HG03558 (cell line): ENCODE results near the gene BEND7.

Experiments used
- ATAC-seq: cut with Tn5 transposase; IDR thresholded peaks from one replicate; pipeline ENCODE4 v1.9.1; 2021; ENCODE audit warnings: moderate number of reproducible peaks; ENCODE audit not compliant: unreplicated experiment; ENCODE audit errors: extremely low read depth

Gene BEND7

DNA sequence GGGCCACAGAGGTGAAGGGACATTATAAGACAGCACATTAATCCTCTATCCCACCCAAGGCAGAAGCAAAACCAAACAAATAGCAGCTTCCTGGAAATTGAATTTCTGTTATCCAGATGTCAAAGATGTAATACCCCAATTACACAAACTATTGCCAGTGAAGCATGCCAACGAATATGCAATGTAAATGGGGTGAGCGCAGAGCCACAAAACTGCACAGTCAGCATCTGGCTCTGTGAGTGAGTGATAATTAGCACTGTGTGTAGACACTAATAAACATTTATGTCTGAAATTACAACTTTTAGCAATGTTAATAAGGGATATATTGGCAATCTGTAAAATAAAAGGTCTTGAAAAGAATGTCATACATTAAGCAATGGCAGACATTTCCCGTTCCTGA is 3.2 kb downstream of the BEND7 start:
- ATAC-seq = no peak

DNA sequence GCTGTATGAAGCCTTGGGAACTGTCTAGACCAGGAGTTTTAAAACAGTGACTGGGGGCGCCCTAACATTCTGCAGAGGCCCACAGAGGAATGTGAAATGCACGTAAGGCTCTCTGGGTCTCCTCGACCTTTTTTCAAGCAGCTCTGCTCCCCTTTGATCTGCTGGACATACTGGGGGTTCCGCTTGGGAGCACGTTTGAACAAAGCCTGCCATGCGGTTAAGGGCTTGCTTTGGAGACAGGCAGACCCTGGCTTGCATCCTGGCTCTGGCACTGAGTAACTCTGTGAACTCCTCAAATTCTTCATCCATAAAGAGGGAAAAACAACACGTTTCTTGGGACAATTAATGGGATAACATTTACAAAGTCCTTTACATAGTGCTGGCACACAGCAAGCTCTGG is 7.8 kb downstream of the BEND7 start:
- ATAC-seq = no peak

DNA sequence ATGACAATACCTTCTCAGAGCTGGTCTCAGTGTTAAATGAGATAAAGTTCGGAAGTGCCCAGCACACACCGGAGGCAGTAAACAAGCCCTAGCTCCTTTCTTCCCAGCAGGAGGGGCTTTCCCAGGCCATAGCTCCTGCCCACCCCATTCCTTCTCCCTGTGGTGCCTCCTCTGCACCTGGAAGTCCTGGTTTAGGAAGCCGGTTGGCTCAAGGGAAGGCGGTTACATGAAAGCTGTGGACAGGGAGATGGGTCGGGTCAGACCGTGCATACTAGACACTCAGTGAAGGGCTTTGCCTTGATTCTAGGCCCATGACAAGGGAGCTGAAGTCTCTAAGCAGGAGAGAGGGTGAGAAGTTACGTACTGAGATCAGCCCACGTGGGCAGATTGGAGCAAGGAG is 8.6 kb downstream of the BEND7 start:
- ATAC-seq = no peak

DNA sequence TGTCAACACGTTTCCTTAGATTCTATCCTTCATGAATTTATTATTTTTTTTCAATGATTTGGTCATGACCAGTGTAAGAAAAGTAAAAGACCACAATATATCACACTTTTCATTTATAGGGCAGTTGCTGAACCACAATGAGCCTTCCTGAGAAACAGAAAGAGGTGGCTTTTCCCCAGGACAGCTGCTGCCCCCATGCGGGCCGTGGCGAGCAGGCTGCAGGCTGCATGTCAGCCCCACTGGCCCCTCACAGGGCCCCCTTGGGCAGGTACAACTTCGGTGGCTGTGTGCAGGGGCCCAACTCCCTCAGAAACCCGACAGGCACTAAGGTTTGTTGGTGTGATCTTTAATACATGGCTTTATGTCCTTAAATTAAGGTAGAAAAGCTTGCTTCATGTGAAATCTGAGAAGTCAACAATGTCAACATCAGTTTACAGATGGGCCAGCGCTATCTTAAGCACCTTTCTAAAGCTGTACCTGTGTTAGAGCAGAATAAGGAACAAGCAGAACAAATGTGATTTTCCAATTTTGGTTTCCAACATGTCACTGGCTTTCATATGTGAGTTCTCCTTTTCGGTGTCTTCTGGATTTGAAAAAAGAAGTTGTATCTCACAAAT is 10.6 kb downstream of the BEND7 start:
- no peak for ATAC-seq

DNA sequence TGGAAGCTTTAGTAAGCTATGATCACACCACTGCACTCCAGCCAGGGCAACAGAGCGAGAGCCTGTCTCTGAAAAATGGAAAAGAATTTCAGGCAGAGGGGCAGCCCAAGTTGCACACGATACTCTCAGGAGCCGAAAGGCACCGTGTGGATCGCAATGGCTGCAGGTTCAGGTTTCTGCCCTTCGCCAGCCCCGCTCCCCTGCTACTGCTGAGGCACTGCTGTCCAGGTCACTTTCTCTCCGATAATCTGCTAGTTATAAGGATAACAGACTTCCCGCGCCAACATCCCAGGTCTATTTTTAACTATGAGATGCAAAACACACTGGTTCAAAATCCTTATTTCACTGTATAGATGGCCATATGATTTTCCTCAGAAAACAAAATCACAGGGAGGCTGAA is 11.1 kb downstream of the BEND7 start:
- no peak for ATAC-seq

DNA sequence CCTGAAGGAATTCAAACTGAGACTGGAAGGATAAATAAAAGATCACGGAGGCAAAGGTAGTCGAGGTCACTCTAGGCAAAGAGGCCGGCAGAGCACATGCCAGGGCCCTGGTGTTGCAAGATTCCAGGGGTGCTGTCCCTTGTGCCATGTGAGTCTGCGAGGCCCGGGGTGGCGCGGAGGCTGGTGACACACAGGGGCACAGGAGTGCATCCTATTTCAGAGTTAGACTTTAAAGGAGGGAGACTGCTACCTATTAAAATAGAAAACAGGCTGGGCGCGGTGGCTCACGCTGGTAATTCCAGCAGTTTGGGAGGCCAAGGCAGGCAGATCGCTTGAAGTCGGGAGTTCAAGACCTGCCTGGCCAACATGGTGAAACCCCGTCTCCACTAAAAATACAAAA is 12.6 kb downstream of the BEND7 start:
- ATAC-seq = no peak

DNA sequence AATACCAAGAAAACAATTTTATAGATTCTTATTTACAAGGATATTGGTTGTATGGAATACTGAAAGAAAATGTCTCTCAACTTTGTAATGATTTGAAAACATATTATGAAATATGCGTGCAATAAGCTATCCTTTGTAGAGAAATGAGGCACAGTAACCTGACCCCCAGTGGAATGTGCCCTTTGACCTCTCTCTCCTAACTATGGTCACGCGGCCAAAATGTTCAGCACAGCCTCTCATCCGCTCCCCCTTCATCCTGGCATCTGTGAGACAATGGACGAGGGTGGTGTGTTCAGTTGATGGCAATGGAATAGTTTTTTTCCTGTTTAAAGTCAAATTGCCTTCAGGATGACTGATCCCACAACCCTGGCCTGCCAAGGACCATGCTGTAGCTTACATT is 13.3 kb downstream of the BEND7 start:
- no peak for ATAC-seq

DNA sequence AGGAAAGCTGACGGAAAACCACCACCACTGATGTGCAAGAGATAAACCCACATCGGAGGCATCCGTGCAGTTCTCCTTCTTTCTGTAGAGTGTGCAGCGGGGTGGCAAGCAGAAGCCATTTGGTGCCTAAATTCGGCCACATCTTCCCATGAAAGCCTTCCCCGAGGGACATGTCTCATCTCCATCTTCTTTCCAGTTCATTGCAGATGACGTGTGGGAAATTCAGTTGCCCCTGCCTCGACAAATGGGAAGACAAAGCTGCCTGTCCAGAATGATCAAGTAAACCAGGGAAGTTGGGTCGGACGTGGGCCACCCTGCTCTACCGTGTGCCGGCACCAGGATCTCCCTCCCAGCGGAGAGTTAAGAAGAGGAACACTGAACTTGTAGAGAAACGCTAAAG is 14.5 kb downstream of the BEND7 start:
- no peak for ATAC-seq

DNA sequence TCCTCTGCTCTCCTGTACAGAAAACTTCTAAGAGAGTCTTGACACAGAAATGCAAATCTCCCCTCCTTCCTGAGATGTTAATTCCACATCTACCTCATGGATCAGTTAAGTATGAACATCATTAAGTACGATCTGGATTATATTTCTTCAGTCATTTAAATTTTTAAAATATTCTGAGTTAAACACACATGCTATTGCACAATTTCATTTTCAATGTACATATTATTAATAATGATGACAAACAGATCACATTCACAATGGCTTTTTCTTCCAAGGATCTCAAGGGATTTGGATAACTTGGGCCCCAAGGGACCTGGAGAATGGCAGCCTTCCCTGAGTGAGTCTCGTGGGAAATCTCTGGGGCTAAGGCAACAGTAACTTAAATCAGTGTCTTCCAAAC is 16.2 kb downstream of the BEND7 start:
- ATAC-seq = no peak

DNA sequence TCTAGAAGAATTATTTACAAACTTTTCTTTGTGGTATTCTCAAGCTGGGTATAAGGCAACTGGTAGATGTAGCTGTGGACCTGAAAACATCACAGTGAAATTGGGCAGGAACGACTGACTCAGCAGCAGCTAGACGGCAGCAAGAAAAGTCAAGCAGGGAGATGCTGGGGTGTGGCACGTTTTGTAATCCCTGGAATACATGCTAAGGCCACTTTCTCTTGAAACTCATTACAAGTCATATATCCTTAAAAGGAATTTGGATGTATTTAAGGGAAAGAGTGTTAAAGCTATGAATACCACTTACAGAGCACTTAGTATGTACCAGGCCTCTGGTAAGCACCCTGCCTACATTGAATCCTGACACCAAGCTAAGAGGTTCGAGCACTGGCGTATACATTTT is 17.4 kb downstream of the BEND7 start:
- no peak for ATAC-seq

DNA sequence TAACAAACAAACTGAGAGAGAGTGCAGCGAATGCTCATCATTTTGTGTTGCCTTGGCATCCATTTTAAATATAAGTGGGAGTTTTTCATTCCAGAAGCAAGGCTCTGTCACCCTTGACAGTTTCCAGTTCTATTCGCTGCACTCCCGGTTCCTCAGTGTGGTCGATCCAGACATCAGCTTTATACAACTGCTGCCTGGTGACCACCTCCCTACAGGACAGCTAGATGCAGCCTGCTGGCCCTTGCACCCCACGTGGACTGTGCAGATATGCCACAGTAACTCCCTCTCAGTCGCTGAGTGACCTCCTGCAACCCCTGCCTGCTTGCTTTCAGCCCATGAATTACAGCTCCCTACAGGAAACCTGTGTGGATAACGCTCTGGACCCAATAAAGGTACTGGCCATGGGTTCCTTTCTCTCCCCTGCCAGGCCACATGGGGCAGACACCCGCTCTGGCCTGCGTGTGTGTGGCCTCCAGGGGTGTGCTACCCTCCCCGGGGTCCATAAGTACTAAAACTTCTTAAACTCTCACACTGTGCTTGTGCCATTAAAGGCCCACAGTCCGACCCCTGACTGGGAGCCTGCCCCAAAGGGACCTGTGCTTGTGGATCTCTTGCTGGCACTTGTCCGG is 23.6 kb downstream of the BEND7 start:
- ATAC-seq = no peak

DNA sequence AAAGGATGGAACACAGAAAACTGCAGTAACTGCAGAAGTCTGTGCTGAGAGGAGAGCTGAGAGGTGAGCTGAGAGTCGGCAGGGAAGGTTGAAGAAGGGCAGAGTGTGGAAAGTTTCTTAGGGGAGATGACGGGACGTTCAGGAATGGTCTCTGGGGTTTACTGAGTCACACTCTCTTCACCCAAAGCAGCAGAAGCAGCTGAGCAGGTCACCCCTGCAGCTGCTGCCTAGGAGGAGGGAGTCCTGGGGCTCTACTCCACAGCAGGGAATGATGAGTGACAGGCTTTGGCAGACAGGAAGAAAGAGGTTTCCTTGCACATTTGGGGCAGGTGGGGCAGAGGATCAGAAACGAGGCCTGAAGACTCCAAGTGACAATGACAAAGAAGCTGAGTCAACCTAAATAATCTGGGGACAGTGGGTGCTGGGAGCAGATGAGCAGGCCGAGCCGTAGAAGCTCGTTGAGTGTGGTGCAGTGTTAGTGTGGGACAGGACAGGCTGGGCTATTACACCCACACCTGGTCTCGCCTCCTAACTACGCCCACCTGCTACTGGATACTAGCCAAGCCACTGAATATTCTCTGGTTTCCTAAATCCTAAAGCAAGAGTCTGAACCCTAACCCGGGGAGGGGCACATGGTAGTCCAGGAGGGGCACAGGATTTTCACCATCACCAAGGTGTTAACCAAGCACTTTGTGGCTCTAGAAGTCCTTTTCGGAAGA is 24.9 kb downstream of the BEND7 start:
- no peak for ATAC-seq

DNA sequence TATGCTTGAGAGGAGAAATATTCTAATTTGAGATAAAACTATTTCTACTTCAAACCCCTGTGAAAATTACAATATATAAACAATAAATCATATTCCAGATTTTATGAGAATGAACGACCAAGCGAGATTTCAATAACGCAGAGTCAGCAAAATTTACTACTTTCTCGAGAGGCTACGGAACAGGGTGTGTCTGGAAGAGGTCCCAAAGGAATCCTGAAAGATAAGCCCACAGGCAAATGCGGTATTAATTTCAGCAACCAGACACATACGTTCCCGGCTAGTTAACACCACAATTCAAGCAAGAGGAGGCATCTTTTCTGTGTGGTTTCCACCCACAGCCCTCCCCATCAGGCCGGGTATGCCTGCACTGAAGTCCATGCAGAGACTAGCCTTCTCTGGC is 26.4 kb downstream of the BEND7 start:
- no peak for ATAC-seq

DNA sequence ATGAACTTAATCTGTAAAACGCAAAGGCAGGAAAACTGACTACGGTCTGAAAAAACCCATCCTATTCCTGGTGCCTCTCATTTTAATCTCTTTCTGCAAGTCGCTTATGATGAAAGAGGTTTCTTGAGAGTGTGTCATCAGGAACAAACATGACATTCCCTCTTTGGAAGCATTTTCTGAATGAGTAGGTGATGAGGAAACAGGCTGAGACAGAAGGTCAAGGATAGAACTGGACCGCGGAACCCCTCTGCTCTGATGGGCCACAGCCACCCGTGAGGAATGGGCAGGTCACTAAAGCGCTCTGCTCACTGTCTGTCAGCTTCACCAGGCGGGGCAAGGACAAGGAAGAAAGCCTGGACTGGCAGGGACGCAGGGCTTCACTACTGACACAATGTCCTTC is 28.6 kb downstream of the BEND7 start:
- no peak for ATAC-seq

DNA sequence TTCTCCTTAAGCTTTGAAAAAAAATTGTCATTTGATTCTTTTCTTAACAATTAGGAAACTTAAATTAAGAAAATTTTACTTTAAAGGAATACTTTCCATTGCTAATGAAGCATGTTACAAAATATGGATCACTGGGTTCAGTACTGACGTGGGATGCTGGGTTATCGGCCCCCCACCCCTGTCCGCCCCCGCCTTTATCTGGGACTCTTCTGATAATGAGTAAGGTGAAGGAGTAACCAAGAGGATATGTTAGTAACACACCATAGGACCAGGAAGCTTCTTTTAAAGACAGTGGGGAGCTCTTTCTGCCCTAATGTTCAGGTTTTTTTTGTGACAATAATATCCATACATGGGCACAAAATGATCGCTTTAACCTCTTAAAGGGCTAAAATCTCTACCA is 29.7 kb downstream of the BEND7 start:
- no peak for ATAC-seq

DNA sequence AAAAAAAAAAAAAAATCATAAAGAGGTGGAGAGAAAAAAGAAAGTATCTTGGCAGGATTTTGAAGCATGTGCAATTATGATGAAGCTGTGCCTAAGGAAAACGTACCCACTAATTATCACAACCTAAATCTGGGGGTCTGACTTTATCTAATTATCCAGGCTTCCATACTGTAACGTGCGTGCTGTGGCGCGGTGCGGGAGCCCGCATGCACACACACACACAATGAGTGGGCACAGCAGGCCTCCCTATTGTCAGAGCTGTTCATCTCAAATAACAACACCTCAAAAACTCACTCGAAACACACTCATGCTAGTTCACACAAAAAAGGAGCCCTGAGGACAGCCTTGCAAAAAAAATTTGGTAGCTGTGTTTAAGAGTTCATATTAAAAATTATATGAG is 31.9 kb downstream of the BEND7 start:
- ATAC-seq = no peak

DNA sequence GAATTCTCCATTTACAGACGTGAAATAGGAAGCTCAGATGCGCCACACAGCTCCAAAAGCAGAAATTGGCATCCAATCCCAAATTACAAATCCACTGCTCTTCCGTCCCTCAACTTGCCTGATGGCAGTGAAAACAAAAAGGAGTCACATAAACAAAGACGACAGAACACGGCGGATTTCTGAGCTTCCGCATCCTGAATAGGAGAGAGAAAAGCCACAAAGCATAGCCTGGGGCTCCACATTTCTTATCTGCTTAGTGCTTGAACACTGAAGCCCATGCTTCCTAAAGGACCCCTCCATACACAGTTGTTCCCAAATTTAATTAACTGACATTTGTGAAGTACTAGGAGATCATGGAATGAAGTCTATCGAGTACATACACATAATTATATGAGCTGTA is 32.6 kb downstream of the BEND7 start:
- no peak for ATAC-seq

DNA sequence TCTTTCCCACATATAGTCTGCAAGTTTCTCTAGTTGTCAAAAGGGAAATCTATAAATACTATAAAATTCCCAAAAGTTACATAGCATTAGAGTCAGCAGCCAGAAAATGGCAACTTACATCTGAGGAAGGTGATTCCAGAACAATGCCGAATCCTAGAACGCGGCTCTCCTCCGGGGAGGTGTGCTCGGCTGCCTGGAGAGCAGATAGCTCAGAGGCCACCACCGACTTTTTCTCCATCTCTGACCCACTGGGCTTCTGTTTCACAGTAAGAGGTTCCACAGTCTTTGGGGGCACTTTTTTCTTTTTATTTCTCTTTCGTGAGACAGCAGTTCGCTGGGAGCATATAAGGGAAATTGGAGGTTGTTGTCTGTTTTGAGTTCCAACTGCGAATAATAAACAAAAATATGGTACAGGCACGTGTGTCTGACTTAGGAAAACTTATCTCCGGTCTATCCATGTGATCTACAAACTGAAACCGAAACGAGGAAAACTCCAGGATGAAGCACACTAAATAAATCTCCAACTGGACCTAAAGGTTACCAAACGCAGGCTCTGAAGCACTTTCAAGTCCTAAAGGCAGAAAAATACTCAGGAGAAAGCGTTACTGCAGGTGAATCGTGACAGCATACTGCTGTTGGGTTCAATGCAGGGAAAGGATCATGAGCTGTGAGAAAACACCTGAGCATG is 36.2 kb downstream of the BEND7 start:
- no peak for ATAC-seq

DNA sequence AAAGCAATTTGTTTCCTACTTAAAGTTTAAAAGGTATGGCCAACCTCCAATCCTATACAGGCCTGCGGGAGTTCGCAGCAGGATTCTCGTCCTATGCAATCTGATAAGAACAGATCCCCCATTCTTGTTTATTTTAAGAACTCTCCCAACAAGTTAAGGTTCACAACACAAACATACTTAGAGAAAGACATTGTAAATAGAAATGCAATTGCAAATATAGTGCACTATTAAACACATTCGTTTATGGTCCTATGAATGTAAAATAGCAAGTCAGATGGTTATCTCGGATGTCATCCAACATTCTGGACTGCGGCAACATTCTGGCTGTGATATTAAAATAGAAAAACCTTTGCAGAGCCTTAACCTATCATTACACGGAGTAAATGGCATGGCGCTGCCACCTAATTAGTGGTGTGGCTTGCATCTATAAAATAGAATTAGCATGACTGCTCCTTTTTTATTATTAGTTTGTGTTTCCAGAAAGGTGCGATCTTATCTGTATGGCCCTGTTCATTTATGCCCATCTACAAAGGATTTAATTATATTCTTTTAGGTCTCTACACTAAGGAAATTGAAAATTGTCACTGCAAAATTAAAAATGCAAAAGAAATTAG is 37.0 kb downstream of the BEND7 start:
- no peak for ATAC-seq

DNA sequence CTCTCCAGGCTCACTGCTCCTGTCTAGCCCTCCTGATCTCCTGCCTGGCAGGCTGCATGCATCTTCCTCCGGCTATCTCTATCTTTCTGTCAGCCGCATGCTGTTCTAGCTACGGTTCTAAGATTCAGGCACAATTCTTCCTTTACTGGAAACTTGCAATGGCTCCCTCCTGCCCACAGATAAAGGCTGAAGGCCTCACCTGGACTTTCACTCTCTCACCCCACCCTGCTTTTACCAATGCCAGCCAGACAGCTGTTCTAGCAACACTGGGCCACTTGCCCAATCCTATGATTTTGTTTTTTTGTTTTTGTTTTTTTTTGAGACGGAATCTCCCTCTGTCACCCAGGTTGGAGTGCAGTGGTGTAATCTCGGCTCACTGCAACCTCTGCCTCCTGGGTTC is 38.3 kb downstream of the BEND7 start:
- no peak for ATAC-seq

DNA sequence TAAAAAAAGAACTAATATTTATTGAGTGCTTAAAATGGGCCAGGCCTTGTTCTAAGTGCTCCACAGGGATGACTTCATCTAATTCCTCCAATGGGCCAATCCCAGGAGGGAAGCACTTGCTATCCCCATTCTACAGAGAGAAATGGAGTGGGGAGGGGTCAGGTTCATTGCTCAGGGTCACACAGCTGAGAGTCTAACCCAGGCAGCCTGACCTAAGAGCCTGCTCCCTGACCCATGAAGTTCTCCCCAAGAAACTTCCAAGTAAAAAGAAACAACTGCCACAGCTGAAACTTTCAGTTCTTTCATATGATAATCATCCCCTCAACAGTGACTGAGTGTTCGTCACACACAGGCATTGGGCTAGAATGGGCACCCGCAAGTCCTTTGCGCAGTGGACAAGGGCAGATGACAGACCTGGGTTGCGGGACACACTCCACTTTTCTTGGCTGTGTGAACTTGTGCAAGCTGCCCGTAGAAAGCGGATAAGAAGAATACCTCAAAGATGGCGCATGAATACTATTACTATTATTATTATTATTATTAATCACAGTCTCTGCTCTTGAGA is 39.7 kb downstream of the BEND7 start:
- ATAC-seq = no peak
